ENCODE results near the gene CST4.

DNA sequence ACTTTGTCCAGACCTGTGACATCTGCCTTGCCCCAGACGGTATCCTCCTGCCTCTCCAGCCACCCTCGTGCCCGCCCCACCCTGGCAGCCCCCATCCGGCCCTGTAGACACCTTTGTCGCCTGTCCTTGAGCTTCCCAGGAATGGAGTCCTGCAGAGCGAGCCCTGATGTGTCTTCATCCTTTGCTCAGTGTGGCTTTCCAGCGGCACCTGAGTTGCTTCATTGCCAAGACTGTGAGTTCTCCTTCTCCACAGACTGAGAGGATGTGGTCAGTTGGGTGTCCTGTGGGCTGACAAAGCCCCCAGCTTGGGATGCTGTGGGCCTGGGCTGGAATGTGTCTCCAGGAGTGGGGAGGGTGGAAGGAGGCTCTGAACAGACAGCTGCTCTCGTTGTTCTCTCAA lies 1.7 kb upstream of the CST4 start:
- TF ChIP-seq ZNF274 (IDR thresholded peaks at IDR 0.05; ENCODE audit: low read length) (no peak), ZNF274 (tag by site-specific recombination; IDR thresholded peaks at IDR 0.05; ENCODE audit: borderline replicate concordance) (no peak), REST (tag by site-specific recombination; IDR thresholded peaks at IDR 0.05) (no peak)
- TF ChIP-seq, protein P1, sequence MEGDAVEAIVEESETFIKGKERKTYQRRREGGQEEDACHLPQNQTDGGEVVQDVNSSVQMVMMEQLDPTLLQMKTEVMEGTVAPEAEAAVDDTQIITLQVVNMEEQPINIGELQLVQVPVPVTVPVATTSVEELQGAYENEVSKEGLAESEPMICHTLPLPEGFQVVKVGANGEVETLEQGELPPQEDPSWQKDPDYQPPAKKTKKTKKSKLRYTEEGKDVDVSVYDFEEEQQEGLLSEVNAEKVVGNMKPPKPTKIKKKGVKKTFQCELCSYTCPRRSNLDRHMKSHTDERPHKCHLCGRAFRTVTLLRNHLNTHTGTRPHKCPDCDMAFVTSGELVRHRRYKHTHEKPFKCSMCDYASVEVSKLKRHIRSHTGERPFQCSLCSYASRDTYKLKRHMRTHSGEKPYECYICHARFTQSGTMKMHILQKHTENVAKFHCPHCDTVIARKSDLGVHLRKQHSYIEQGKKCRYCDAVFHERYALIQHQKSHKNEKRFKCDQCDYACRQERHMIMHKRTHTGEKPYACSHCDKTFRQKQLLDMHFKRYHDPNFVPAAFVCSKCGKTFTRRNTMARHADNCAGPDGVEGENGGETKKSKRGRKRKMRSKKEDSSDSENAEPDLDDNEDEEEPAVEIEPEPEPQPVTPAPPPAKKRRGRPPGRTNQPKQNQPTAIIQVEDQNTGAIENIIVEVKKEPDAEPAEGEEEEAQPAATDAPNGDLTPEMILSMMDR (tag by site-specific recombination; IDR thresholded peaks at IDR 0.05): no peak

All from HEK293 (cell line).